Body of pancreas (tissue), 4 donors: ENCODE results near the gene SH2D4B. TPM values are rescaled to one million over a fixed set of nuclear protein-coding genes. Genes with fewer than 3 reads are reported as not detected.

ENCODE experiments used
- ATAC-seq: fragments of 150-250 bp; one replicate; pipeline ENCODE4 v1.9.1; 2016
- DNase-seq, 4 donors: peaks; one replicate each; pipeline ENCODE4 v3.0.0-alpha.2; 2019
- H3K27ac ChIP-seq, 4 donors: fragments of 200-600 bp; sonication (generic); 1 replicate in 3 of 4; 2 replicates in 1 of 4; pipeline versions ENCODE4 v1.5.1 to v1.6.1; 2016 to 2019; ENCODE audit warnings: mild to moderate bottlenecking in 1 of 4, mixed read lengths in 1 of 4, moderate library complexity in 1 of 4
- H3K27me3 ChIP-seq, 2 donors: fragments of 200-600 bp; sonication (generic); one replicate each; pipeline ENCODE4 v1.6.0; 2016; ENCODE audit warnings: mild to moderate bottlenecking in 1 of 2
- H3K36me3 ChIP-seq, 2 donors: fragments of 200-600 bp; sonication (generic); replicated peaks in 1 of 2; 2 replicates each; pipeline ENCODE4 v1.5.1; 2016; ENCODE audit warnings: low read depth in 2 of 2; ENCODE audit not compliant: insufficient read depth in 1 of 2
- H3K4me1 ChIP-seq: fragments of 200-600 bp; sonication (generic); one replicate; pipeline ENCODE4 v1.6.0; 2016
- H3K4me3 ChIP-seq, 2 donors: fragments of 200-600 bp; sonication (generic); 1 replicate in 1 of 2; 2 replicates in 1 of 2; pipeline ENCODE4 v1.5.1; 2016 to 2019
- H3K9me3 ChIP-seq, 3 donors: fragments of 200-600 bp; sonication (generic); 1 replicate in 2 of 3; 2 replicates in 1 of 3; pipeline ENCODE4 v1.5.1; 2016
- POLR2A ChIP-seq, 3 donors: fragments of 450-650 bp; IDR thresholded peaks; one replicate each; pipeline ENCODE4 v1.6.1; 2016; ENCODE audit warnings: antibody characterized with exemption in 3 of 3, mild to moderate bottlenecking in 2 of 3
- WGBS, 2 donors: methylation state at CpG; one replicate each; pipeline ENCODE4 v1.1.5; 2017; 5-methylcytosine and 5-hydroxymethylcytosine counted together
- intact Hi-C: fragments of 100-400 bp; cut with DNase I; formaldehyde crosslinking; loops from one replicate; pipeline ENCODE4 v1.15.1; 2023
- total RNA-seq, 2 donors: library from RNA; depleted of rRNA; stranded (reverse); fragments of >200 nt; gene quantifications; one replicate each; pipeline ENCODE4 v1.1.0, GENCODE V29; 2016
- TF ChIP-seq, protein P1 (sequence below), 7 experiments: fragments of 450-650 bp in 4 of 7; fragments of 200-600 bp in 3 of 7; sonication (generic) in 3 of 7; IDR thresholded peaks; one replicate each; pipeline ENCODE4 v1.5.1; 2016 to 2019; ENCODE audit warnings: antibody characterized with exemption in 7 of 7

SH2D4B gene
- total RNA-seq, 2 donors from 2014 or later, result 0.33 TPM; not detected in 1

DNA sequence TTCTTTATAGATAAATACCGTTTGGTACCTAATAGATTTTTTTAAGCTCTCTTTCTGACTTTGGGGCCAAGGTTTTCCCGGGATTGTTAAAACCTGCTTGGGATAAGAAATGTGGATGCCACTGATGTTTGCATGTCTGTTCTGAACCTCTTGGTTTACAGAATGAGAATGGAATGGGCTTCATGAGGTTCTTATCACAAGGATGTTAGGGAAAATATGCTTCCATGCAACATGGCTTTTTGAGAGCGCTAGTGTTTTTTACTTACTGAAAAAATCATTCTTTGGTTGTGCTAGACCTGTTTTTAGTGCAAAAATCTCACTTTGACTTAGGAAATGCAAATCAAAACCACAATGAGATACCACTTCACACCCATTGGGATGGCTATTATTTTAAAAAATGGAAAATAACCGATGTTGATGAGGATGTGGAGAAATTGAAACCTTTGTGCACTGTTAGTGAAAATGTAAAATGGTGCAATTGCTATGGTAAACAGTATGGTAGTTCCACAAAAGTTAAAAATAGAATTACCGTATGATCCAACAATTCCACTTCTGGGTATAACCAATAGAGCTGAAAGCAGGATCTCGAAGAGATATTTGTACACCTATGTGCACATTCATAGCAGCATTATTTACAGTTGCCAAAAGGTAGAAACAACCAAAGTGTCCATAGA is 44.7 kb upstream of the SH2D4B start:
- Histone ChIP-seq H3K27ac (peak overlapping the region in 2 of 4 donors; percentile 12 to 73), H3K4me1 (peaks cover 61% of the 10 kb centered on the region), H3K36me3 (no peaks in the 10 kb centered on the region), H3K4me3 (no peak overlapping the region), H3K27me3 (no peaks in the 10 kb centered on the region), H3K9me3 (no peaks in the 10 kb centered on the region)
- intact Hi-C loops, result no loop called here
- DNase-seq (no peak), ATAC-seq (no peak)
- WGBS, 2 donors, result 71 to 74% methylated on average over 6 of the region's 6 CpGs
- TF ChIP-seq, protein P1, sequence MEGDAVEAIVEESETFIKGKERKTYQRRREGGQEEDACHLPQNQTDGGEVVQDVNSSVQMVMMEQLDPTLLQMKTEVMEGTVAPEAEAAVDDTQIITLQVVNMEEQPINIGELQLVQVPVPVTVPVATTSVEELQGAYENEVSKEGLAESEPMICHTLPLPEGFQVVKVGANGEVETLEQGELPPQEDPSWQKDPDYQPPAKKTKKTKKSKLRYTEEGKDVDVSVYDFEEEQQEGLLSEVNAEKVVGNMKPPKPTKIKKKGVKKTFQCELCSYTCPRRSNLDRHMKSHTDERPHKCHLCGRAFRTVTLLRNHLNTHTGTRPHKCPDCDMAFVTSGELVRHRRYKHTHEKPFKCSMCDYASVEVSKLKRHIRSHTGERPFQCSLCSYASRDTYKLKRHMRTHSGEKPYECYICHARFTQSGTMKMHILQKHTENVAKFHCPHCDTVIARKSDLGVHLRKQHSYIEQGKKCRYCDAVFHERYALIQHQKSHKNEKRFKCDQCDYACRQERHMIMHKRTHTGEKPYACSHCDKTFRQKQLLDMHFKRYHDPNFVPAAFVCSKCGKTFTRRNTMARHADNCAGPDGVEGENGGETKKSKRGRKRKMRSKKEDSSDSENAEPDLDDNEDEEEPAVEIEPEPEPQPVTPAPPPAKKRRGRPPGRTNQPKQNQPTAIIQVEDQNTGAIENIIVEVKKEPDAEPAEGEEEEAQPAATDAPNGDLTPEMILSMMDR (IDR thresholded peaks at IDR 0.05), result no peak
- TF ChIP-seq POLR2A (IDR thresholded peaks at IDR 0.05), result no peak

DNA sequence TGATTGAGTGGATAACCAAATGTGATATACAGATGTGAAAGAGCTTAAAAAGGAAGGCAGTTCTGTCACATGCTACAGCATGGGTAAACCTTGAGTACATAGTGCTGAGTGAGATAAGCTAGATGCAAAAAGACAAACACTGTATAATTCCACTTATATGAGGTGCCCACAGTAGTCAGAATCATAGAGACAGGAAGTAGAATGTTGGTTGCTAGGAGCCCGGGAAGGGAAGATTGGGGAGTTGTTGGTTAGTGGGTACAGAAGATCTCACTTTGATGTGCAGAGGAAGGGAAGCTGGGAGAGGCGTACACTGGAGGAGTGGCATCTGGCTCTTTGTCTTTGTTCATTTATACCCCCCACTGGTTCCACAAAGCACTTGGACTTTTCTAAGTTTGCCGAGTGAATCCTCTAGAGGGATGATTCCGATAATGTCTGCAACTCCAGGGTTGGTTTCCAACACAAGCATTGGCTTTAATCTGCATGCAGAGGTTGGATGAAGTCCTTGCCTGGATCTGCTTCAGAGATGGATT is 44.1 kb upstream of the SH2D4B start:
- no peaks in the 10 kb centered on the region for H3K36me3 ChIP-seq
- no peak overlapping the region for H3K4me3 ChIP-seq
- H3K27me3 ChIP-seq, result no peaks in the 10 kb centered on the region
- H3K9me3 ChIP-seq, result no peaks in the 10 kb centered on the region
- peak overlapping the region in 2 of 4 donors; percentile 12 to 73 for H3K27ac ChIP-seq
- no peak for DNase-seq
- no peak for ATAC-seq
- intact Hi-C loops, result no loop called here
- TF ChIP-seq, protein P1 (IDR thresholded peaks at IDR 0.05), result no peak
- no peak for TF ChIP-seq POLR2A (IDR thresholded peaks at IDR 0.05)
- WGBS, 2 donors, result 52 to 60% methylated on average over 4 of the region's 4 CpGs
- H3K4me1 ChIP-seq, result peaks cover 61% of the 10 kb centered on the region

DNA sequence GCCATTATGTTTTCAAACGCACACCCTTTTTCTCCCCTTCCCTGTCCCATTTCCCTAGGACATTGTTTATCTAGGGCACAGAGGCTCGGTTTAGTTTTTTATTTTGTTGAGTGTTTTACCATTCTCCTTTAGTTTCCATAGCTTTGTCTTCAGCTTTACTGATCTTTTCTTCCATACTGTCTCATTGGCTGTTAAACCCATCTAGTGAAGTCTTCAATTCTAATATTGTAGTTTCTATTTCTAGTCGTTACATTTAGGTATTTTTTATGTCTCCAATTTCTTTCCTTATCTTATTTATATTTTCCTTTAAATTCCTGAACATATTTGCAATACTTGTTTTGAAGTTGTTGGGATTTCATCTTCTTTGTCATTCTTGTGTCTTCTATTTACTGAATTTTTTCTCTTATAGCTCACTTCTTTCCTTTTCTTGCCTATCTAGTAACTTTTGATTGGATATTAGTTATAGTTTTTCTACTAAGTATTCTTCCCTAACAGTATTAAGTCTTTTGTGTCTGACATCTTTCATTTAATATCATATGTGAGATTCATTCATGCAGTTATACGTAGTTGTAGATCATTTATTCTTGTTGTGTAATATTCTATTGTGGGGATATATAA is 41.0 kb upstream of the SH2D4B start:
- ATAC-seq (no peak), DNase-seq (no peak)
- TF ChIP-seq POLR2A (IDR thresholded peaks at IDR 0.05), result no peak
- TF ChIP-seq, protein P1 (IDR thresholded peaks at IDR 0.05), result no peak
- WGBS, 2 donors, result 93 to 98% methylated on average over 4 of the region's 4 CpGs
- intact Hi-C loops, result no loop called here
- H3K4me1 ChIP-seq, result peaks cover 75% of the 10 kb centered on the region
- H3K27ac ChIP-seq, result peak overlapping the region in 2 of 4 donors; percentile 32 to 85
- no peak overlapping the region for H3K4me3 ChIP-seq
- H3K36me3 ChIP-seq, result no peaks in the 10 kb centered on the region
- H3K9me3 ChIP-seq, result no peaks in the 10 kb centered on the region
- no peaks in the 10 kb centered on the region for H3K27me3 ChIP-seq

DNA sequence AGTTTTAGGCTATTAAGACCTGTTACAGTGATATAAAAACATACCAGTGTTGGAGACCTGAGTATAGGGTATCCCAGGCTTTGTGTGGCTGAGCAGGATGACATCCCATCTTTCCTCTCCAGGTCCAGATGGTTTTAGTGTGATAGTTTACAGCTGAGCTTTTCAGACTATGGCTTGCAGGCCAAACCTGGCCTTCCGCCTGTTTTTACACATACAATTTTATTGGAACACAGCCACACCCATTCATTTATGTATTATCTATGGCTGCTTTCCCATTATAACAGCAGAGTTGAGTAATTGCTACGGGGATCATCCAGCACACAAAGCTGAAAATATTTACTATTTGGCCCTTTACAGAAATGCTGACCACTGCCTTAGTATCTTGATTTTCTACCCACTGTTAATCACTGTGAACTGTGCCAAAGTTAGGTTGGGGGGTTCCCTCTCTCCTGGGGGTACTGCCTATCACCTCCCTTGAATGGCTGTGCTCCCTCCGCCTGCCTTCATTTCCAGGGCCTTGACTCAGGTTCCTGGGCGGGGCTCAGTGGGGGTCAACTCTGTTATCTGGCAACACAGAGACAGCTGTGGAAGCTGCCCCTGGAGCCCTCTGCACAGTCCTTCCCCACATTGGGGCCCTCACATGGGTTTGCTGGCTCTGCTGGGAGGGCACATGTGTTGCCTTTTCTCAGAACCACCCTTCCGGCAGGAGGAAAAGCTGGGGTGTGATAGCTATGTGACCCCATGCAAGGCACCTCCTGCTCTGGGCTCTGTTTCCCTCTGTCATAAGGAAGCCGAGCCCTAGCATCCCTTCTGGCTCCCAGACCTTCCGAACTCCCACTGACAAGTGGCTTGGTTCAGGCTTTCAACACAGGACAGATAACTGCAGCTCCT is 40.3 kb upstream of the SH2D4B start:
- H3K4me3 ChIP-seq, result no peak overlapping the region
- WGBS, 2 donors, result 54 to 76% methylated on average over 7 of the region's 7 CpGs
- DNase-seq (peak in 1 of 4 donors; percentile 24), ATAC-seq (no peak)
- H3K27me3 ChIP-seq, result no peaks in the 10 kb centered on the region
- H3K4me1 ChIP-seq, result peaks cover 73% of the 10 kb centered on the region
- no peaks in the 10 kb centered on the region for H3K9me3 ChIP-seq
- no peaks in the 10 kb centered on the region for H3K36me3 ChIP-seq
- TF ChIP-seq POLR2A (IDR thresholded peaks at IDR 0.05), result no peak
- TF ChIP-seq, protein P1 (IDR thresholded peaks at IDR 0.05), result no peak
- intact Hi-C loops, result no loop called here
- H3K27ac ChIP-seq, result peak overlapping the region; percentile 32 to 87 (median 86)
